GM18526 (cell line): ENCODE data around the gene ATP11A.

ENCODE experiments used
- POLR2A ChIP-seq: IDR thresholded peaks from 3 replicates; pipeline ENCODE4 v1.6.1; 2011; ENCODE audit not compliant: insufficient read length; ENCODE audit errors: extremely low read depth

ATP11A gene

GRCh38 chr13:112903071-112903577, 213.3 kb downstream of the ATP11A start:
- no peak for TF ChIP-seq POLR2A

GRCh38 chr13:112903606-112904195, 213.9 kb downstream of the ATP11A start:
- TF ChIP-seq POLR2A: no peak

- TF ChIP-seq POLR2A: no peak
These were observed 214.7 kb downstream of the ATP11A start for GRCh38 chr13:112904436-112904960.

- TF ChIP-seq POLR2A: no peak
These were observed 215.2 kb downstream of the ATP11A start for GRCh38 chr13:112905086-112905485.

- TF ChIP-seq POLR2A: no peak
These were observed 215.8 kb downstream of the ATP11A start for GRCh38 chr13:112905619-112905989.

GRCh38 chr13:112905990-112906641, 216.3 kb downstream of the ATP11A start:
- TF ChIP-seq POLR2A: no peak

- no peak for TF ChIP-seq POLR2A
These were observed 217.4 kb downstream of the ATP11A start for GRCh38 chr13:112907286-112907685.

- no peak for TF ChIP-seq POLR2A
These were observed 218.1 kb downstream of the ATP11A start for GRCh38 chr13:112907871-112908331.

GRCh38 chr13:112908342-112908741, 218.5 kb downstream of the ATP11A start:
- no peak for TF ChIP-seq POLR2A

- TF ChIP-seq POLR2A: no peak
These were observed 220.2 kb downstream of the ATP11A start for GRCh38 chr13:112910016-112910415.

GRCh38 chr13:112910616-112911280, 220.9 kb downstream of the ATP11A start:
- TF ChIP-seq POLR2A: no peak

GRCh38 chr13:112911285-112911701, 221.5 kb downstream of the ATP11A start:
- TF ChIP-seq POLR2A: no peak

- no peak for TF ChIP-seq POLR2A
These were observed 222.0 kb downstream of the ATP11A start for GRCh38 chr13:112911883-112912282.

GRCh38 chr13:112912726-112913440, 223.0 kb downstream of the ATP11A start:
- TF ChIP-seq POLR2A: no peak

- TF ChIP-seq POLR2A: no peak
These were observed 226.5 kb downstream of the ATP11A start for GRCh38 chr13:112916296-112916695.
